Right renal cortex interstitium (tissue), 3 donors: ENCODE results near the gene EPB42. TPM values are rescaled to one million over a fixed set of nuclear protein-coding genes. Genes with fewer than 3 reads are reported as not detected.

ENCODE experiments used
- polyA plus RNA-seq, 3 donors: library from polyadenylated mRNA; unstranded; fragments of 120-200 nt; gene quantifications; one replicate each; pipeline ENCODE4 v1.2.1, GENCODE V29; 2013; ENCODE audit not compliant: insufficient read length in 3 of 3

EPB42 gene
- polyA plus RNA-seq, 3 donors: 1.3 to 1.8 (median 1.3) TPM

Other genes starting within 250 kb of the EPB42 start
- gene UBR1, start 115.0 kb downstream of the EPB42 start, polyA plus RNA-seq: 10 to 100 TPM; 22.6 to 23.8 (median 22.9) TPM
- gene TMEM62, start 87.4 kb downstream of the EPB42 start, polyA plus RNA-seq: 10 to 100 TPM; 15.1 to 17.7 (median 16.3) TPM
- 10 to 100 TPM; 55.9 to 61.7 (median 56.7) TPM for gene CCNDBP1, start 35.6 kb downstream of the EPB42 start, polyA plus RNA-seq
- gene TGM5, start 45.9 kb upstream of the EPB42 start, polyA plus RNA-seq: not detected
- gene TGM7, start 81.2 kb upstream of the EPB42 start, polyA plus RNA-seq: not detected
- gene LCMT2, start 109.6 kb upstream of the EPB42 start, polyA plus RNA-seq: 10 to 100 TPM; 13.7 to 15.9 (median 14.7) TPM
- 10 to 100 TPM; 25.3 to 29.0 (median 26.1) TPM for gene ZSCAN29, start 150.0 kb upstream of the EPB42 start, polyA plus RNA-seq
- gene TUBGCP4, start 150.1 kb upstream of the EPB42 start, polyA plus RNA-seq: 10 to 100 TPM; 22.6 to 24.3 (median 24.3) TPM